H9 (cell line): Measurements from ENCODE around the gene SDR42E2. TPM values are rescaled to one million over a fixed set of nuclear protein-coding genes. Genes with fewer than 3 reads are reported as not detected.

Source experiments
- DNase-seq: peaks from one replicate; pipeline ENCODE4 v3.0.0-alpha.2; 2017
- H2AFZ ChIP-seq: one replicate; pipeline ENCODE4 v1.6.1; 2013; ENCODE audit warnings: mild to moderate bottlenecking, low read length, control low read depth, moderate library complexity
- H2AK5ac ChIP-seq: 2 replicates; pipeline ENCODE4 v1.6.1; 2013; ENCODE audit warnings: low read length, control low read depth, mixed read lengths; ENCODE audit not compliant: insufficient read length
- H2BK120ac ChIP-seq: one replicate; pipeline ENCODE4 v1.6.1; 2013; ENCODE audit warnings: low read depth, mild to moderate bottlenecking, low read length, control low read depth, inconsistent platforms; ENCODE audit not compliant: poor library complexity, severe bottlenecking
- H2BK12ac ChIP-seq: 2 replicates; pipeline ENCODE4 v1.6.1; 2013; ENCODE audit warnings: low read length, control low read depth, mixed read lengths, low read depth; ENCODE audit not compliant: insufficient read length
- H2BK15ac ChIP-seq: 2 replicates; pipeline ENCODE4 v1.6.1; 2013; ENCODE audit warnings: low read depth, low read length, control low read depth
- H2BK20ac ChIP-seq: one replicate; pipeline ENCODE4 v1.6.1; 2013; ENCODE audit warnings: low read depth, mild to moderate bottlenecking, low read length, control low read depth, inconsistent platforms; ENCODE audit not compliant: poor library complexity, severe bottlenecking
- H2BK5ac ChIP-seq: 2 replicates; pipeline ENCODE4 v1.6.1; 2013; ENCODE audit warnings: low read length, control low read depth, mixed read lengths; ENCODE audit not compliant: insufficient read length
- H3K14ac ChIP-seq: 2 replicates; pipeline ENCODE4 v1.6.1; 2013; ENCODE audit warnings: low read length, control low read depth; ENCODE audit not compliant: insufficient read depth
- H3K18ac ChIP-seq: 2 replicates; pipeline ENCODE4 v1.6.1; 2013; ENCODE audit warnings: low read depth, mild to moderate bottlenecking, mixed read lengths, low read length, control low read depth; ENCODE audit not compliant: insufficient read length
- H3K23ac ChIP-seq: 2 replicates; pipeline ENCODE4 v1.6.1; 2013; ENCODE audit warnings: low read length, control low read depth, mixed read lengths, low read depth; ENCODE audit not compliant: insufficient read length
- H3K23me2 ChIP-seq: 2 replicates; pipeline ENCODE4 v1.6.1; 2013; ENCODE audit warnings: low read depth, mild to moderate bottlenecking, mixed read lengths, low read length, control low read depth; ENCODE audit not compliant: insufficient read length, poor library complexity, severe bottlenecking
- H3K27ac ChIP-seq: 2 replicates; pipeline ENCODE4 v1.5.1; 2013; ENCODE audit warnings: low read length, control low read depth, mixed read lengths, low read depth; ENCODE audit not compliant: insufficient read length
- H3K27me3 ChIP-seq: 2 replicates; pipeline ENCODE4 v1.6.1; 2013; ENCODE audit warnings: low read length, control low read depth, inconsistent platforms; ENCODE audit not compliant: insufficient read depth
- H3K4ac ChIP-seq: 2 replicates; pipeline ENCODE4 v1.6.1; 2013; ENCODE audit warnings: low read depth, mild to moderate bottlenecking, control low read depth, inconsistent platforms, low read length, moderate library complexity
- H3K4me1 ChIP-seq: 2 replicates; pipeline ENCODE4 v1.6.1; 2013; ENCODE audit warnings: low read length, control low read depth, inconsistent platforms; ENCODE audit not compliant: insufficient read depth
- H3K4me2 ChIP-seq: 2 replicates; pipeline ENCODE4 v1.6.1; 2013; ENCODE audit warnings: low read length, control low read depth, mixed read lengths; ENCODE audit not compliant: insufficient read length, insufficient read depth
- H3K56ac ChIP-seq: 2 replicates; pipeline ENCODE4 v1.6.1; 2013; ENCODE audit warnings: low read depth, mild to moderate bottlenecking, mixed read lengths, low read length, control low read depth; ENCODE audit not compliant: insufficient read length
- H3K79me1 ChIP-seq: 2 replicates; pipeline ENCODE4 v1.6.1; 2013; ENCODE audit warnings: low read depth, mild to moderate bottlenecking, moderate library complexity, low read length, control low read depth, inconsistent platforms; ENCODE audit not compliant: insufficient read depth, poor library complexity, severe bottlenecking
- H3K79me2 ChIP-seq: 2 replicates; pipeline ENCODE4 v1.6.1; 2013; ENCODE audit warnings: low read length, control low read depth, inconsistent platforms; ENCODE audit not compliant: insufficient read depth
- H3K9ac ChIP-seq: 2 replicates; pipeline ENCODE4 v1.6.1; 2013; ENCODE audit warnings: low read length, control low read depth, mixed read lengths; ENCODE audit not compliant: insufficient read length; ENCODE audit errors: extremely low read depth
- H3K9me3 ChIP-seq: one replicate; pipeline ENCODE4 v1.6.1; 2013; ENCODE audit warnings: low read depth, low read length, inconsistent platforms; ENCODE audit not compliant: control insufficient read depth
- H3T11ph ChIP-seq: one replicate; pipeline ENCODE4 v1.6.1; 2013; ENCODE audit warnings: mild to moderate bottlenecking, low read length, control low read depth, inconsistent platforms
- H4K20me1 ChIP-seq: one replicate; pipeline ENCODE4 v1.6.1; 2013; ENCODE audit not compliant: control insufficient read depth, insufficient read length, insufficient read depth
- H4K5ac ChIP-seq: 2 replicates; pipeline ENCODE4 v1.6.1; 2013; ENCODE audit warnings: low read depth, mild to moderate bottlenecking, mixed read lengths, low read length, control low read depth; ENCODE audit not compliant: insufficient read length
- H4K8ac ChIP-seq: replicated peaks from 2 replicates; pipeline ENCODE4 v1.6.1; 2013; ENCODE audit warnings: low read length, control low read depth, mixed read lengths, low read depth; ENCODE audit not compliant: insufficient read length
- H4K91ac ChIP-seq: 2 replicates; pipeline ENCODE4 v1.6.1; 2013; ENCODE audit warnings: low read depth, mild to moderate bottlenecking, moderate library complexity, mixed read lengths, low read length, control low read depth; ENCODE audit not compliant: insufficient read length
- H3K27ac Mint-ChIP-seq, 3 experiments: 2 replicates in 2 of 3; 3 replicates in 1 of 3; pipeline ENCODE4 v1.8.0; 2020 to 2021; ENCODE audit warnings: mixed read lengths in 3 of 3, mild to moderate bottlenecking in 1 of 3, moderate library complexity in 1 of 3
- H3K27me3 Mint-ChIP-seq: 2 replicates; pipeline ENCODE4 v1.8.0; 2021; ENCODE audit warnings: low read depth, mild to moderate bottlenecking, moderate library complexity, mixed read lengths
- H3K36me3 Mint-ChIP-seq, 3 experiments: 2 replicates in 2 of 3; 3 replicates in 1 of 3; pipeline ENCODE4 v1.8.0; 2020 to 2021; ENCODE audit warnings: low read depth in 3 of 3, mixed read lengths in 3 of 3; ENCODE audit not compliant: insufficient read depth in 1 of 3
- H3K4me1 Mint-ChIP-seq, 2 experiments: 2 replicates each; pipeline ENCODE4 v1.8.0; 2020; ENCODE audit warnings: mixed read lengths in 2 of 2
- H3K4me3 Mint-ChIP-seq, 2 experiments: 2 replicates in 1 of 2; 3 replicates in 1 of 2; pipeline ENCODE4 v1.8.0; 2020 to 2021; ENCODE audit warnings: mild to moderate bottlenecking in 2 of 2, mixed read lengths in 2 of 2, moderate library complexity in 1 of 2
- H3K9me3 Mint-ChIP-seq, 2 experiments: 2 replicates in 1 of 2; 3 replicates in 1 of 2; pipeline ENCODE4 v1.8.0; 2020; ENCODE audit warnings: mild to moderate bottlenecking in 2 of 2, mixed read lengths in 2 of 2, moderate library complexity in 1 of 2
- WGBS: extraction: QIAGEN DNeasy Blood & Tissue Kit; methylation state at CpG from one replicate; pipeline ENCODE4 v1.1.7; 2013; ENCODE audit warnings: missing lambda C conversion rate, low lambda C conversion rate, mixed read lengths; ENCODE audit not compliant: insufficient read length; ENCODE audit errors: extremely low coverage; 5-methylcytosine and 5-hydroxymethylcytosine counted together
- total RNA-seq: library from RNA; stranded (reverse); gene quantifications from 2 replicates; pipeline ENCODE4 v1.2.1, GENCODE V29; 2021
- TF ChIP-seq, protein P1 (sequence below): fragments of 200-600 bp; sonication (generic); conservative IDR thresholded peaks from 3 replicates; pipeline ENCODE4 v1.8.0; 2021; ENCODE audit warnings: antibody characterized with exemption, mild to moderate bottlenecking

Gene SDR42E2
- total RNA-seq, 1 experiment from 2014 or later, result 0.09 TPM

GRCh38 chr16:22188595-22189442 lies 26.5 kb downstream of the SDR42E2 start:
- Mint-ChIP-seq H3K36me3 (no peaks in the 10 kb centered on the region), H3K9me3 (no peaks in the 10 kb centered on the region), H3K27ac (peak overlapping the region in 1 of 3 experiments; percentile 56; a peak in 1 of 7 replicates), H3K27me3 (peaks cover 13% of the 10 kb centered on the region), H3K4me1 (peaks cover 28 to 35% of the 10 kb centered on the region in 2 experiments), H3K4me3 (peak overlapping the region in 1 of 2 experiments; percentile 92; a peak in 4 of 5 replicates)
- H3T11ph ChIP-seq, result no peak overlapping the region
- H3K27me3 ChIP-seq, result no peaks in the 10 kb centered on the region
- H2BK5ac ChIP-seq, result no peak overlapping the region
- H3K27ac ChIP-seq, result no peak overlapping the region
- no peak overlapping the region for H4K91ac ChIP-seq
- H3K23me2 ChIP-seq, result peaks cover 12% of the 10 kb centered on the region
- no peak overlapping the region for H4K8ac ChIP-seq
- no peak overlapping the region for H3K18ac ChIP-seq
- no peak overlapping the region for H3K4ac ChIP-seq
- no peak overlapping the region for H2AK5ac ChIP-seq
- no peak overlapping the region for H3K9ac ChIP-seq
- H2BK12ac ChIP-seq, result no peak overlapping the region
- H3K79me2 ChIP-seq, result no peaks in the 10 kb centered on the region
- no peak overlapping the region for H3K56ac ChIP-seq
- H3K4me1 ChIP-seq, result no peaks in the 10 kb centered on the region; the same call in 1 of the 2 replicates
- no peak overlapping the region for H2BK20ac ChIP-seq
- H3K9me3 ChIP-seq, result no peaks in the 10 kb centered on the region
- no peaks in the 10 kb centered on the region for H3K79me1 ChIP-seq
- no peaks in the 10 kb centered on the region for H4K20me1 ChIP-seq
- peak overlapping the region; percentile 73 for H3K4me2 ChIP-seq
- no peak overlapping the region for H3K14ac ChIP-seq
- no CpG with 5 or more reads among the region's 8 CpGs for WGBS
- no peak overlapping the region for H2BK120ac ChIP-seq
- no peak overlapping the region for H4K5ac ChIP-seq
- TF ChIP-seq, protein P1, sequence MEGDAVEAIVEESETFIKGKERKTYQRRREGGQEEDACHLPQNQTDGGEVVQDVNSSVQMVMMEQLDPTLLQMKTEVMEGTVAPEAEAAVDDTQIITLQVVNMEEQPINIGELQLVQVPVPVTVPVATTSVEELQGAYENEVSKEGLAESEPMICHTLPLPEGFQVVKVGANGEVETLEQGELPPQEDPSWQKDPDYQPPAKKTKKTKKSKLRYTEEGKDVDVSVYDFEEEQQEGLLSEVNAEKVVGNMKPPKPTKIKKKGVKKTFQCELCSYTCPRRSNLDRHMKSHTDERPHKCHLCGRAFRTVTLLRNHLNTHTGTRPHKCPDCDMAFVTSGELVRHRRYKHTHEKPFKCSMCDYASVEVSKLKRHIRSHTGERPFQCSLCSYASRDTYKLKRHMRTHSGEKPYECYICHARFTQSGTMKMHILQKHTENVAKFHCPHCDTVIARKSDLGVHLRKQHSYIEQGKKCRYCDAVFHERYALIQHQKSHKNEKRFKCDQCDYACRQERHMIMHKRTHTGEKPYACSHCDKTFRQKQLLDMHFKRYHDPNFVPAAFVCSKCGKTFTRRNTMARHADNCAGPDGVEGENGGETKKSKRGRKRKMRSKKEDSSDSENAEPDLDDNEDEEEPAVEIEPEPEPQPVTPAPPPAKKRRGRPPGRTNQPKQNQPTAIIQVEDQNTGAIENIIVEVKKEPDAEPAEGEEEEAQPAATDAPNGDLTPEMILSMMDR, result peak; percentile 90
- no peak overlapping the region for H2AFZ ChIP-seq
- no peak overlapping the region for H3K23ac ChIP-seq
- peak; percentile 75 for DNase-seq
- no peak overlapping the region for H2BK15ac ChIP-seq
